IMR-90 (cell line): ENCODE results near the gene VIPR1. TPM values are rescaled to one million over a fixed set of nuclear protein-coding genes. Genes with fewer than 3 reads are reported as not detected.

Source experiments
- ATAC-seq: fragments of 200-7000 bp; cut with Tn5 transposase; 2 replicates; pipeline ENCODE4 v1.9.1; 2020; ENCODE audit warnings: low read depth, mild to moderate bottlenecking, moderate library complexity
- BruUV-seq: library from RNA; stranded (reverse); fragments of 400-500 nt; replicated peaks from 2 replicates; lab custom pipeline; 2021; lab: Mats Ljungman, UMichigan
- CTCF ChIA-PET: fragments of 300-600 bp; formaldehyde crosslinking; extraction: SDS; loops from one replicate; lab custom pipeline; 2021; ENCODE audit warnings: antibody characterized with exemption; lab: Yijun Ruan, JAX
- POLR2A ChIA-PET: fragments of 300-600 bp; sonication (Branson Sonifier 250); formaldehyde crosslinking; loops from one replicate; lab custom pipeline; 2022; ENCODE audit warnings: antibody characterized with exemption; ENCODE audit not compliant: unreplicated experiment; lab: Charles Lee
- DNase-seq: peaks from one replicate; pipeline ENCODE4 v3.0.0; 2013
- H2AFZ ChIP-seq: replicated peaks from 2 replicates; pipeline ENCODE3; 2013; ENCODE audit warnings: low read length, mild to moderate bottlenecking; ENCODE audit not compliant: poor library complexity
- H2AK5ac ChIP-seq: 2 replicates; pipeline ENCODE4 v1.6.1; 2013; ENCODE audit warnings: low read depth, low read length, inconsistent platforms
- H2AK9ac ChIP-seq: replicated peaks from 2 replicates; pipeline ENCODE3; 2013; ENCODE audit warnings: mild to moderate bottlenecking, low read depth, low read length, moderate library complexity; ENCODE audit not compliant: poor library complexity
- H2BK120ac ChIP-seq: 2 replicates; pipeline ENCODE4 v1.6.1; 2013; ENCODE audit warnings: low read depth, low read length, inconsistent platforms
- H2BK15ac ChIP-seq: 3 replicates; pipeline ENCODE4 v1.6.1; 2013; ENCODE audit warnings: low read depth, low read length, inconsistent platforms
- H2BK20ac ChIP-seq: 2 replicates; pipeline ENCODE4 v1.6.1; 2013; ENCODE audit warnings: low read depth, mild to moderate bottlenecking, inconsistent platforms, low read length, moderate library complexity
- H2BK5ac ChIP-seq: 2 replicates; pipeline ENCODE4 v1.6.1; 2013; ENCODE audit warnings: mild to moderate bottlenecking, low read depth, low read length, inconsistent platforms; ENCODE audit not compliant: poor library complexity, severe bottlenecking
- H3K14ac ChIP-seq: replicated peaks from 2 replicates; pipeline ENCODE4 v1.6.1; 2013; ENCODE audit warnings: low read depth, low read length, inconsistent platforms
- H3K18ac ChIP-seq: 2 replicates; pipeline ENCODE4 v1.6.1; 2013; ENCODE audit warnings: low read depth, low read length, control low read depth
- H3K23ac ChIP-seq: 2 replicates; pipeline ENCODE4 v1.6.1; 2013; ENCODE audit warnings: low read depth, low read length, inconsistent platforms
- H3K27ac ChIP-seq: 2 replicates; pipeline ENCODE4 v1.5.1; 2013; ENCODE audit warnings: mild to moderate bottlenecking, control low read depth, low read length; ENCODE audit not compliant: insufficient read depth
- H3K27me3 ChIP-seq: 2 replicates; pipeline ENCODE4 v1.6.1; 2013; ENCODE audit warnings: low read length; ENCODE audit not compliant: control insufficient read depth, insufficient read depth
- H3K36me3 ChIP-seq: 2 replicates; pipeline ENCODE4 v1.6.1; 2013; ENCODE audit warnings: low read length, mixed read lengths; ENCODE audit not compliant: control insufficient read depth, insufficient read depth
- H3K4ac ChIP-seq: 2 replicates; pipeline ENCODE4 v1.6.1; 2013; ENCODE audit warnings: low read depth, low read length, inconsistent platforms
- H3K4me1 ChIP-seq: 2 replicates; pipeline ENCODE4 v1.6.1; 2013; ENCODE audit warnings: low read length, mixed read lengths; ENCODE audit not compliant: control insufficient read depth, insufficient read depth
- H3K4me2 ChIP-seq: 2 replicates; pipeline ENCODE4 v1.6.1; 2013; ENCODE audit warnings: low read depth, mild to moderate bottlenecking, control low read depth, low read length, moderate library complexity
- H3K4me3 ChIP-seq: 2 replicates; pipeline ENCODE4 v1.5.1; 2013; ENCODE audit warnings: low read depth, mild to moderate bottlenecking, control low read depth, low read length, moderate library complexity; ENCODE audit not compliant: insufficient read depth
- H3K56ac ChIP-seq: 2 replicates; pipeline ENCODE4 v1.6.1; 2013; ENCODE audit warnings: low read length, inconsistent platforms; ENCODE audit not compliant: insufficient read depth; ENCODE audit errors: extremely low read depth
- H3K79me1 ChIP-seq, 2 experiments: 2 replicates each; pipeline ENCODE4 v1.6.1; 2013; ENCODE audit warnings: low read length in 2 of 2, inconsistent platforms in 1 of 2, low read depth in 1 of 2
- H3K9ac ChIP-seq: 2 replicates; pipeline ENCODE4 v1.6.1; 2013; ENCODE audit warnings: low read depth, low read length, control low read depth
- H3K9me1 ChIP-seq: 2 replicates; pipeline ENCODE4 v1.6.1; 2013; ENCODE audit warnings: low read length, inconsistent platforms; ENCODE audit not compliant: insufficient read depth
- H3K9me3 ChIP-seq: 2 replicates; pipeline ENCODE4 v1.6.1; 2013; ENCODE audit warnings: low read length; ENCODE audit not compliant: control insufficient read depth, insufficient read depth
- H4K20me1 ChIP-seq: 2 replicates; pipeline ENCODE4 v1.6.1; 2013; ENCODE audit warnings: low read length, inconsistent platforms; ENCODE audit not compliant: insufficient read depth
- H4K5ac ChIP-seq: 2 replicates; pipeline ENCODE4 v1.6.1; 2013; ENCODE audit warnings: mild to moderate bottlenecking, low read depth, low read length, control low read depth
- H4K8ac ChIP-seq, 2 experiments: 2 replicates each; pipeline ENCODE4 v1.6.1; 2013; ENCODE audit warnings: low read depth in 2 of 2, low read length in 2 of 2, control low read depth in 1 of 2, inconsistent platforms in 1 of 2
- H4K91ac ChIP-seq: 2 replicates; pipeline ENCODE4 v1.6.1; 2013; ENCODE audit warnings: low read depth, low read length, inconsistent platforms; ENCODE audit not compliant: insufficient read depth
- CEBPB ChIP-seq: IDR thresholded peaks from 2 replicates; pipeline ENCODE4 v1.6.1; 2012; ENCODE audit warnings: low read depth, low read length, improper control_type of control experiment
- CHD1 ChIP-seq: IDR thresholded peaks from 2 replicates; pipeline ENCODE4 v1.6.1; 2012; ENCODE audit warnings: low read depth, low read length, improper control_type of control experiment
- MAZ ChIP-seq: IDR thresholded peaks from 2 replicates; pipeline ENCODE4 v1.6.1; 2012; ENCODE audit warnings: low read depth, mild to moderate bottlenecking, low read length, improper control_type of control experiment, moderate library complexity, borderline replicate concordance
- NFE2L2 ChIP-seq: fragments of 150-350 bp; IDR thresholded peaks from 2 replicates; pipeline ENCODE4 v1.6.1; 2016; ENCODE audit warnings: low read depth, mild to moderate bottlenecking, low read length
- WGBS, 2 experiments: methylation state at CpG; one replicate each; pipeline versions ENCODE4 v1.1.5 to v1.1.7; 2013; ENCODE audit warnings: missing lambda C conversion rate in 2 of 2; ENCODE audit not compliant: insufficient read length in 1 of 2; ENCODE audit errors: extremely low coverage in 2 of 2; 5-methylcytosine and 5-hydroxymethylcytosine counted together
- dilution Hi-C: fragments of 300-500 bp; cut with HindIII; formaldehyde crosslinking; loops from one replicate; pipeline ENCODE4 v1.14.3; 2018; ENCODE audit warnings: low sequenced_read_pairs; ENCODE audit not compliant: unreplicated experiment
- in situ Hi-C: fragments of 300-500 bp; cut with MboI; formaldehyde crosslinking; loops from 3 replicates; pipeline ENCODE4 v1.14.3; 2019; ENCODE audit warnings: low sequenced_read_pairs, inconsistent platforms, mixed read lengths
- intact Hi-C: fragments of 100-400 bp; cut with micrococcal nuclease; formaldehyde crosslinking; loops from 2 replicates; pipeline ENCODE4 v1.10.0; 2022
- polyA plus RNA-seq, 3 experiments: library from polyadenylated mRNA; depleted of rRNA; stranded (reverse); fragments of >200 nt; gene quantifications; 2 replicates each; pipeline ENCODE4 v1.2.3, GENCODE V29; 2012; ENCODE audit warnings: low replicate concordance in 1 of 3
- total RNA-seq: library from RNA; depleted of rRNA; stranded (reverse); fragments of >200 nt; gene quantifications from 2 replicates; pipeline ENCODE4 v1.2.3, GENCODE V29; 2012
- TF ChIP-seq, protein P1 (sequence below): fragments of 150-350 bp; IDR thresholded peaks from 2 replicates; pipeline ENCODE4 v1.6.1; 2016; ENCODE audit warnings: low read depth, mild to moderate bottlenecking, low read length, moderate library complexity, borderline replicate concordance

Gene VIPR1
- total and polyA plus RNA-seq, 2 of the 4 experiments (the other 2 are of a cell fraction): not detected

DNA sequence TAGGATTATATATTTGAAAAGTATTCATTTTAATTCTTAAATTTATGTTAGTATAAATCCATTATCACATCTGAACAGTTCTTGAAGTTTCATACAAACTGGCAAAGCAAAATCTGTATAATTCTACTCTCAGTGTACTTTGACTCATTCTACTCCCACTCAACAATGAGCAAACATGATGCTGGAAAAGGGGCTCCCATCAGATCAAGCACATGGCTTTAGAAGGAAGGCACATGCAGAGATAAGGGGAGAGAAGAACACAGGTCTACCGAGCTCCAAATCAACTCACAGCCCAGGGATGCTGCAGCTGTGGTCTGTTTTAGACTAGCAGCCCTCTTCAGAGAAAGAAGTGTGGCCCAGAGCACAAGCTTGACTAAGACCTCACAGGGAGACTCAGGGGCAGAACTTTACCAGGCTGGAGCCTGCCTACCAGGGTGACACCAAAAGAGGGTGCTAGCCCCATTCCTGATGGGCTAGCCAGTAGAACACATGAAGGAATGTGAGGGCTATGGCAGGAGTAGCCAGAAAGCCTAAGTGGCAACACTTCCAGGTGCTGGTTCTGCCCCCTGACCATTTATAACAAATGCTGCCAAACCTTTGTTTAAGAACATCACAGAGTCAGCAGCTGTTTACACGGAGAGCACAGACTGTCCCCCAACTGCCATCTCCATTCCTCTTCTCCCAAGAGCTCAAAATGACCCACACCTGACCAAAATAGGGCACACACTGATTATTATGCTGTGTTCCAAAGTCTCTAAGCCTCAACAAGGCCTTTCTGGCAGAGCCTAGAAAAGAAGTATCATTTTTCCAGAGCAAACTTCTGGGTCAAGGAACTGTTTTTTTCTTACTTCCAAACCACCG, 59.8 kb downstream of the VIPR1 start:
- Histone ChIP-seq H3K4ac (no peak overlapping the region), H4K8ac (no peak overlapping the region), H3K27me3 (no peaks in the 10 kb centered on the region), H3K27ac (no peak overlapping the region), H2BK120ac (no peak overlapping the region), H2BK15ac (no peak overlapping the region), H3K36me3 (peaks cover 29% of the 10 kb centered on the region), H4K91ac (no peak overlapping the region), H3K23ac (no peak overlapping the region), H2AK5ac (no peak overlapping the region), H3K4me2 (no peak overlapping the region), H3K9ac (no peak overlapping the region), H3K14ac (no peak overlapping the region), H3K9me1 (peaks cover 5% of the 10 kb centered on the region; the same call in 1 of the 2 replicates), H2BK20ac (no peak overlapping the region), H2BK5ac (no peak overlapping the region), H2AK9ac (peak overlapping the region; percentile 23), H3K18ac (no peak overlapping the region), H4K20me1 (no peaks in the 10 kb centered on the region; the same call in 1 of the 2 replicates), H2AFZ (no peak overlapping the region), H3K4me1 (no peaks in the 10 kb centered on the region), H3K79me1 (peaks cover 11 to 17% of the 10 kb centered on the region in 2 experiments; a peak in 3 of 4 replicates), H4K5ac (no peak overlapping the region), H3K4me3 (no peak overlapping the region), H3K56ac (no peak overlapping the region), H3K9me3 (no peaks in the 10 kb centered on the region)
- dilution Hi-C loops: no loop called here
- no TSS peak for BruUV-seq
- ATAC-seq (no peak; the same call in 1 of the 2 replicates), DNase-seq (peak; percentile 34)
- no peak for TF ChIP-seq CEBPB
- no peak for TF ChIP-seq NFE2L2
- TF ChIP-seq, protein P1, sequence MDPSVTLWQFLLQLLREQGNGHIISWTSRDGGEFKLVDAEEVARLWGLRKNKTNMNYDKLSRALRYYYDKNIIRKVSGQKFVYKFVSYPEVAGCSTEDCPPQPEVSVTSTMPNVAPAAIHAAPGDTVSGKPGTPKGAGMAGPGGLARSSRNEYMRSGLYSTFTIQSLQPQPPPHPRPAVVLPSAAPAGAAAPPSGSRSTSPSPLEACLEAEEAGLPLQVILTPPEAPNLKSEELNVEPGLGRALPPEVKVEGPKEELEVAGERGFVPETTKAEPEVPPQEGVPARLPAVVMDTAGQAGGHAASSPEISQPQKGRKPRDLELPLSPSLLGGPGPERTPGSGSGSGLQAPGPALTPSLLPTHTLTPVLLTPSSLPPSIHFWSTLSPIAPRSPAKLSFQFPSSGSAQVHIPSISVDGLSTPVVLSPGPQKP: no peak
- TF ChIP-seq MAZ: no peak
- no peak for TF ChIP-seq CHD1
- in situ Hi-C loops: no loop called here
- WGBS, 2 experiments: 25% methylated on average over 1 of the region's 3 CpGs; no CpG with 5 or more reads in 1 of the 2 experiments
- ChIA-PET CTCF (interaction anchor here (1.1 kb wide), 1 partner anchor 15 kb away, joined by 3 read pairs; no protein-coding TSS in a partner anchor), POLR2A (no interaction called here)
- intact Hi-C loops: no loop called here
